Keratinocyte (primary cell): ENCODE measurements around the gene C12orf42. TPM values are rescaled to one million over a fixed set of nuclear protein-coding genes. Genes with fewer than 3 reads are reported as not detected.

Experiments
- DNase-seq: peaks from one replicate; pipeline ENCODE4 v3.0.0-alpha.2; 2011; ENCODE audit warnings: low read depth, missing footprints, low spot score
- FAIRE-seq: peaks from 2 replicates; lab custom pipeline; 2011; peaks lifted over from hg19 to GRCh38; lab: Jason Lieb, UNC
- H2AFZ ChIP-seq: 2 replicates; pipeline ENCODE4 v1.6.0; 2012; ENCODE audit warnings: low read length, control low read depth, inconsistent platforms; ENCODE audit not compliant: control insufficient read depth
- H3K27ac ChIP-seq: 2 replicates; pipeline ENCODE4 v1.5.1; 2011; ENCODE audit warnings: low read length; ENCODE audit not compliant: control insufficient read depth, insufficient read depth
- H3K27me3 ChIP-seq: 3 replicates; pipeline ENCODE4 v1.6.0; 2011; ENCODE audit warnings: low read length; ENCODE audit not compliant: control insufficient read depth, insufficient read depth; ENCODE audit errors: extremely low read depth
- H3K36me3 ChIP-seq, 2 experiments: 2 replicates in 1 of 2; 3 replicates in 1 of 2; pipeline ENCODE4 v1.5.1; 2011; ENCODE audit warnings: low read length in 2 of 2, mild to moderate bottlenecking in 1 of 2; ENCODE audit not compliant: control insufficient read depth in 2 of 2, insufficient read depth in 2 of 2; ENCODE audit errors: extremely low read depth in 1 of 2
- H3K4me1 ChIP-seq: 3 replicates; pipeline ENCODE4 v1.5.1; 2011; ENCODE audit warnings: low read length; ENCODE audit not compliant: control insufficient read depth, insufficient read depth; ENCODE audit errors: extremely low read depth
- H3K4me2 ChIP-seq: 3 replicates; pipeline ENCODE4 v1.6.0; 2011; ENCODE audit warnings: low read depth, low read length; ENCODE audit not compliant: control insufficient read depth, insufficient read depth; ENCODE audit errors: extremely low read depth
- H3K4me3 ChIP-seq, 3 experiments: fragments of 200-600 bp in 1 of 3; sonication (generic) in 1 of 3; 2 replicates in 2 of 3; 3 replicates in 1 of 3; pipeline ENCODE4 v1.5.1; 2011 to 2016; ENCODE audit warnings: low read length in 3 of 3, mild to moderate bottlenecking in 3 of 3, control low read depth in 2 of 3, inconsistent platforms in 1 of 3, low read depth in 1 of 3, mixed read lengths in 1 of 3, mixed run types in 1 of 3, moderate library complexity in 1 of 3; ENCODE audit not compliant: control insufficient read depth in 2 of 3, insufficient read depth in 2 of 3; ENCODE audit errors: extremely low read depth in 1 of 3
- H3K79me2 ChIP-seq: 2 replicates; pipeline ENCODE4 v1.6.0; 2012; ENCODE audit warnings: low read length; ENCODE audit not compliant: control insufficient read depth, insufficient read depth
- H3K9ac ChIP-seq: 3 replicates; pipeline ENCODE4 v1.6.0; 2011; ENCODE audit warnings: low read length; ENCODE audit not compliant: control insufficient read depth, insufficient read depth; ENCODE audit errors: extremely low read depth
- H3K9me1 ChIP-seq: 3 replicates; pipeline ENCODE4 v1.6.0; 2011; ENCODE audit warnings: low read length; ENCODE audit not compliant: control insufficient read depth, insufficient read depth; ENCODE audit errors: extremely low read depth
- H3K9me3 ChIP-seq: 2 replicates; pipeline ENCODE4 v1.5.1; 2012; ENCODE audit warnings: low read depth, low read length; ENCODE audit not compliant: control insufficient read depth
- H4K20me1 ChIP-seq: 3 replicates; pipeline ENCODE4 v1.6.0; 2011; ENCODE audit warnings: low read length; ENCODE audit not compliant: control insufficient read depth, insufficient read depth; ENCODE audit errors: extremely low read depth
- EZH2 ChIP-seq: IDR thresholded peaks from one replicate; pipeline ENCODE4 v1.6.1; 2012; ENCODE audit warnings: inconsistent platforms, mild to moderate bottlenecking, low read length, moderate library complexity
- dilution Hi-C: fragments of 300-500 bp; cut with MboI; formaldehyde crosslinking; loops from one replicate; pipeline ENCODE4 v1.7.0; 2020; ENCODE audit warnings: low sequenced_read_pairs; ENCODE audit not compliant: extremely low pct_ligation_motif_present
- polyA plus RNA-seq, 5 experiments: library from polyadenylated mRNA; depleted of rRNA in 3 of 5; stranded (reverse) in 3 of 5; stranded (forward) in 1 of 5; unstranded in 1 of 5; fragments of >200 nt; gene quantifications; 1 replicate in 1 of 5; 2 replicates in 3 of 5; 3 replicates in 1 of 5; pipeline versions ENCODE4 v1.2.1 to v1.2.3, GENCODE V29; 2011 to 2012; ENCODE audit warnings: missing spikeins in 2 of 5, low read depth in 1 of 5, low replicate concordance in 1 of 5
- TF ChIP-seq, protein P1 (sequence below), 3 experiments: IDR thresholded peaks in 1 of 3; conservative IDR thresholded peaks in 1 of 3; optimal IDR thresholded peaks in 1 of 3; 2 replicates in 2 of 3; 3 replicates in 1 of 3; pipeline versions ENCODE3 to v1.5.1; 2011; ENCODE audit warnings: low read length in 3 of 3, mild to moderate bottlenecking in 3 of 3, moderate library complexity in 2 of 3, control low read depth in 1 of 3, inconsistent platforms in 1 of 3; ENCODE audit not compliant: insufficient read depth in 2 of 3; ENCODE audit errors: extremely low read depth in 1 of 3

The C12orf42 gene
- polyA plus RNA-seq, 1 donor (not counting 4 experiments of a cell fraction or from before 2014, with no cell fraction given): 0.08 TPM

DNA sequence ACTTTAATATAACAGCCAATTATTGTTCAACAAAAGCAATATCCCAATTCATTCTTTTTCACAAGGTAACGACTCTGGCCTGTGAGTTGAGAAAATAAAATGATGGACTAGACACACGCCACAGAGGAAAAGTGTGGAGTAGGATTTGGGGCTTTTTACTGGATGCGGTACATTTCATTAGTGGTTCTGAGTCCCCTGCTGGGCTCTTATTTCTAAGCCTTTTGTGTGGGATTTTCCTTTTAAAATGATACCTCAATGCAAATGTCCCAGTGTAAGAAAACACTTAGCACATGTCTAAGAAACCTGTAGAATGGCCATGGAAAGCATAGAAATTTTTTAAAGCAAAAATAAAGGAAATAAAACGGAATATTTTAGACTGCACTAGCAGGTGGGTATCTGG lies 73.4 kb downstream of the C12orf42 start:
- no peaks in the 10 kb centered on the region for H3K36me3 ChIP-seq
- H3K79me2 ChIP-seq: no peaks in the 10 kb centered on the region
- no peaks in the 10 kb centered on the region for H3K9me1 ChIP-seq
- no peak overlapping the region for H2AFZ ChIP-seq
- DNase-seq (no peak), FAIRE-seq (no peak)
- H3K4me2 ChIP-seq: no peak overlapping the region
- no peak overlapping the region for H3K4me3 ChIP-seq
- H3K27me3 ChIP-seq: no peaks in the 10 kb centered on the region
- H3K9ac ChIP-seq: no peak overlapping the region
- no peak overlapping the region for H3K27ac ChIP-seq
- TF ChIP-seq EZH2: no peak
- TF ChIP-seq, protein P1, sequence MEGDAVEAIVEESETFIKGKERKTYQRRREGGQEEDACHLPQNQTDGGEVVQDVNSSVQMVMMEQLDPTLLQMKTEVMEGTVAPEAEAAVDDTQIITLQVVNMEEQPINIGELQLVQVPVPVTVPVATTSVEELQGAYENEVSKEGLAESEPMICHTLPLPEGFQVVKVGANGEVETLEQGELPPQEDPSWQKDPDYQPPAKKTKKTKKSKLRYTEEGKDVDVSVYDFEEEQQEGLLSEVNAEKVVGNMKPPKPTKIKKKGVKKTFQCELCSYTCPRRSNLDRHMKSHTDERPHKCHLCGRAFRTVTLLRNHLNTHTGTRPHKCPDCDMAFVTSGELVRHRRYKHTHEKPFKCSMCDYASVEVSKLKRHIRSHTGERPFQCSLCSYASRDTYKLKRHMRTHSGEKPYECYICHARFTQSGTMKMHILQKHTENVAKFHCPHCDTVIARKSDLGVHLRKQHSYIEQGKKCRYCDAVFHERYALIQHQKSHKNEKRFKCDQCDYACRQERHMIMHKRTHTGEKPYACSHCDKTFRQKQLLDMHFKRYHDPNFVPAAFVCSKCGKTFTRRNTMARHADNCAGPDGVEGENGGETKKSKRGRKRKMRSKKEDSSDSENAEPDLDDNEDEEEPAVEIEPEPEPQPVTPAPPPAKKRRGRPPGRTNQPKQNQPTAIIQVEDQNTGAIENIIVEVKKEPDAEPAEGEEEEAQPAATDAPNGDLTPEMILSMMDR (optimal IDR thresholded peaks at IDR 0.05 in 1 of 3, IDR thresholded peaks at IDR 0.05 in 1 of 3, conservative IDR thresholded peaks at IDR 0.05 in 1 of 3; ENCODE audit: extremely low read depth in 1 of 3, insufficient read depth in 2 of 3, low read length in 3 of 3): no peak
- H3K4me1 ChIP-seq: no peaks in the 10 kb centered on the region
- no peaks in the 10 kb centered on the region for H4K20me1 ChIP-seq
- no peaks in the 10 kb centered on the region for H3K9me3 ChIP-seq
- dilution Hi-C loops: no loop called here

DNA sequence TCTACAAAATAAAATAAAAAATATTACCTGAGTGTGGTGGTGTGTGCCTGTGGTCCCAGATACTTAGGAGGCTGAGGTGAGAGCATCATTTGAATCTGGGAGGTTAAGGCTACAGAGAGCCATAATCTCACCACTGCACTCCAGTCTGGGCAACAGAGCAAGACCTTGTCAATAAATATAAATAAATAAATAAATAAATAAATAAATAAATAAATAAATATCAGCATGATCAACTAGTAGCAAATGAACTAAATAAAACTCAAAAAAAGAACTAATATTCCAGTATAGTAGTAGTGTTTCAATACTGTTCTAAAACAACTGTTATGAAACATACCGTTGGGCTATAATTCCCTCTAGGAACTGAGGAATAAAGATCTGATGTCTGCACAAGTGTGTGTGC lies 74.4 kb downstream of the C12orf42 start:
- no peak for FAIRE-seq
- Histone ChIP-seq H3K4me2 (no peak overlapping the region), H2AFZ (no peak overlapping the region), H3K27ac (no peak overlapping the region), H3K9me1 (no peaks in the 10 kb centered on the region), H3K4me1 (no peaks in the 10 kb centered on the region), H4K20me1 (no peaks in the 10 kb centered on the region), H3K9ac (no peak overlapping the region), H3K36me3 (no peaks in the 10 kb centered on the region), H3K27me3 (no peaks in the 10 kb centered on the region), H3K79me2 (no peaks in the 10 kb centered on the region), H3K9me3 (no peaks in the 10 kb centered on the region), H3K4me3 (no peak overlapping the region)
- dilution Hi-C loops: no loop called here
- no peak for DNase-seq
- no peak for TF ChIP-seq EZH2
- TF ChIP-seq, protein P1 (optimal IDR thresholded peaks at IDR 0.05 in 1 of 3, IDR thresholded peaks at IDR 0.05 in 1 of 3, conservative IDR thresholded peaks at IDR 0.05 in 1 of 3; ENCODE audit: extremely low read depth in 1 of 3, insufficient read depth in 2 of 3, low read length in 3 of 3): no peak
